Fibroblast of the aortic adventitia (primary cell): Measurements from ENCODE around the gene MVB12B. TPM values are rescaled to one million over a fixed set of nuclear protein-coding genes. Genes with fewer than 3 reads are reported as not detected.

Experiments
- DNase-seq: peaks from one replicate; pipeline ENCODE4 v3.0.0-alpha.2; 2010; ENCODE audit warnings: low read depth
- H3K4me3 ChIP-seq: 2 replicates; pipeline ENCODE4 v1.5.1; 2011; ENCODE audit warnings: low read depth, mild to moderate bottlenecking, control low read depth, low read length, moderate library complexity
- CTCF ChIP-seq: IDR thresholded peaks from 2 replicates; pipeline ENCODE4 v1.5.1; 2011; ENCODE audit warnings: mild to moderate bottlenecking, low read length, control low read depth, inconsistent platforms; ENCODE audit not compliant: insufficient read depth
- total RNA-seq: library from RNA; depleted of rRNA; stranded (reverse); fragments of >200 nt; gene quantifications from 2 replicates; pipeline ENCODE4 v1.2.3, GENCODE V29; 2012; ENCODE audit warnings: low replicate concordance

MVB12B gene
- total RNA-seq, 1 donor = 3.5 TPM

GRCh38 chr9:126376311-126377175 lies 49.9 kb downstream of the MVB12B start:
- DNase-seq = no peak
- H3K4me3 ChIP-seq = no peak overlapping the region
- no peak for TF ChIP-seq CTCF

DNA sequence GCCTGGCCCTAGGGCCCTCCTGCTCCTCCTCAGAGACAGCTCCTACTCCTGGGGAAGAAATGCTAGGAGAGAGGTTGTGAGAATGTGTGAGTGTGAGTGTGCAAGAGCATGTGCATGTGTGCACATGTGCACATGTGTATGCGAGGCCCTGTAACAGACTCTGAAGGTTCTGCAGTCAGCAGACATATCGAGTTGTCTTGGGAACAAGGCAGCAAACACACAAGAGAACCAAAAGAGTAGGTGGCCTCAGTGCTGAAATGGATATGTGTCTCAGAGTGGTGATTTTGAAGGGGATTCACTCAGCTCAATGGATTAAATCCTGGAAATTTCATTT lies 50.5 kb downstream of the MVB12B start:
- H3K4me3 ChIP-seq = no peak overlapping the region
- DNase-seq = no peak
- TF ChIP-seq CTCF = no peak

GRCh38 chr9:126377536-126377935 lies 50.9 kb downstream of the MVB12B start:
- TF ChIP-seq CTCF = no peak
- DNase-seq = no peak
- H3K4me3 ChIP-seq = no peak overlapping the region

DNA sequence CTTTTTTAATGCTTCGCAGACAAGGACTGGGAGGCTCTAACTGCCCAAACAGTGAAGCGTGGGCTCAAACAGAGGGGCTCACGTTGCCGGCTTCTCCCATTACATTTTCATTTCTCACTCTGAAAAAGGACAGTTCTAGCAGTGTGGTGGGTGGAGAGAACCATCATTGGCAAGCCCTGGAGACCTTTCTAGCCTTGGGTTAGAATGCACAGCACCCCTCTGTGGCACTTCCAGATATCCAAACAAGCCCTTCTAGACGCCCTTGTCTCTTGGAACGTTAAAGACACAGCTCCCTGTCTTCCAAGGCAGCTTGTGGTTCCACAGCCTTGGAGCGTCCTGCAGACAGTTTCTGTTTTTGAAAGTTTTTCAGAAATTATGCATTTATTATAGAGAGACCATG lies 52.1 kb downstream of the MVB12B start:
- no peak overlapping the region for H3K4me3 ChIP-seq
- TF ChIP-seq CTCF = no peak
- no peak for DNase-seq

DNA sequence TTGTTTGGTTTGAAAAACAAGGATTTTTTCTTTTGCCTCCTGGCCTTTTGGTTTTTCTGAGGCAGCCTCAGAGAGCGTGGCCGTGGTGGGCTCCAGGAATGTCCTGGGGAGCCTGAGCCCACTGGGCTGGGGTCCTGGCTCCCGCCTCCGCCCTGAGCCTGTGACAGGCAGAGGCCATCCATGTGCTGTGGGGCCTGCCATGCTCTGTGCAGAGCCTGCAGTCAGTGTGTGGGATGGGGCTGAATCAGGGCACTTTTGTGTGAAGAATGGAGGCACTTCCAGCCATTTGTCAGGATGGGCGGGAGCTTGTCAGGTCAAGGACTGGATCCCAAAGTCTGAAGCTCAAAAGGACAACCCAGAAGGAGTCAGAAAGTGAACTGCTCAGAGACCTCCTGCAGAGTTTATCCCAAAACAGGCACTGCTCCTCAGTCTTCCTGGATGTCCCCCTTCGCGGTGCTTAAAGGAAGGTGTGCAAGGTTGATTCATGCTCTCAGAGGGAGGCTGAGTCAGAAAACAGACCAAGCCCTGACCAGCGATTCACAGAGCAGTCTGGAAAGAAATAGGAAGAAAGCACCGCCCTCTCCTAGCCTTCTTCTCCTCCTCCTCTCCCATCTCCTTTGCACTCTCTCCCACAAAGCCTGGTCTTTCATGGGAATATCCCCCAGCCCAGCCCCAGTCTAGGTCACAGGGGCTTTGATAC lies 53.2 kb downstream of the MVB12B start:
- DNase-seq = no peak
- no peak overlapping the region for H3K4me3 ChIP-seq
- no peak for TF ChIP-seq CTCF

DNA sequence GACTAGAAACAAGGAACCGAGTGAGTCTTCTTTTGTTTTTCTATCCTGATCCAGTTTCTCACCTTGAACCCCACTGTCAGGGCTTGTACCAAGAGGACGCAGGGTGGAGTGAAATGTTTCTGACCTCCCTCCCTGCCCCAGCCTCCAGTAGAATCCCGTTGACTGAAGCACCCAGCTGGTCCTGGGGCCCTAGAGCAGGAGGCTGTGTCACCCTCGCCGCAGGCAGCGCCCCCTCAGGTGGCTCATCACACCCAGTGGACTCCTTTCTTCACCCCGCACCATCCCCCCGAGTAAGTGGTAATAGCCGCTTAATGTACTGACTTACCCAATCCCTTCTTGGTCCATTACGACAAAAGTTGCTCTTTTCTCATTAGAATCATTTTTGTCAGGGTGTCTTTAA lies 53.8 kb downstream of the MVB12B start:
- DNase-seq = no peak
- no peak overlapping the region for H3K4me3 ChIP-seq
- TF ChIP-seq CTCF = no peak
